ENCODE results near the gene CLEC1A.

DNA sequence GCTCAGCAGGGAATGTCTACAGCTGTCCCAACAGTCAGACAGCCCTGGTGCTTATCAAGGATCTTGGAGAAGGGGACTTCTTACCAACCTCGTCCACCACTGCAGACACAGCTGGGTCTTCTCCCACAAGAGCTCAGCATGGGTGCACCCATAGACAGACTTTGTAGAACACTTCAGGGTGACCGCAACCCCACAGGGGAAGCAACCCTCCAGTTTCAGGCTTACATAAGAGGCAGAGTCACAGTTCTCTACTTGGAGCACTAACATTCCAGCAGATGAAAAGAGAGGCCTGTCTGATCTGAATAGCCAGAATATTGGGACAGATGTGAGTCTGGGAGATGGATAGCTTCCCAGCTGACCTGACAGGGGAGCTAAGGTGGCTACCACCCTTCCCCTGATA is 3.5 kb upstream of the CLEC1A start:
- TF ChIP-seq POLR2A (IDR thresholded peaks at IDR 0.05) (no peak), CTCF (IDR thresholded peaks at IDR 0.05) (no peak)
